ENCODE measurements around the gene IDH3G. TPM values are rescaled to one million over a fixed set of nuclear protein-coding genes. Genes with fewer than 3 reads are reported as not detected.
A peak's percentile ranks its signal among the peaks of the same experiment; 100 is the strongest.
"Not testable (repeated sequence)": the region's sequence is repeated elsewhere in the genome, so short reads cannot be mapped to it uniquely, and the experiment has no call there.

The IDH3G gene
- total RNA-seq, 1 donor from 2014 or later = 49.5 TPM

- H3K27ac Mint-ChIP-seq = no peak overlapping the region
Measured at GRCh38 chrX:153820601-153821000, 26.4 kb upstream of the IDH3G start.

DNA sequence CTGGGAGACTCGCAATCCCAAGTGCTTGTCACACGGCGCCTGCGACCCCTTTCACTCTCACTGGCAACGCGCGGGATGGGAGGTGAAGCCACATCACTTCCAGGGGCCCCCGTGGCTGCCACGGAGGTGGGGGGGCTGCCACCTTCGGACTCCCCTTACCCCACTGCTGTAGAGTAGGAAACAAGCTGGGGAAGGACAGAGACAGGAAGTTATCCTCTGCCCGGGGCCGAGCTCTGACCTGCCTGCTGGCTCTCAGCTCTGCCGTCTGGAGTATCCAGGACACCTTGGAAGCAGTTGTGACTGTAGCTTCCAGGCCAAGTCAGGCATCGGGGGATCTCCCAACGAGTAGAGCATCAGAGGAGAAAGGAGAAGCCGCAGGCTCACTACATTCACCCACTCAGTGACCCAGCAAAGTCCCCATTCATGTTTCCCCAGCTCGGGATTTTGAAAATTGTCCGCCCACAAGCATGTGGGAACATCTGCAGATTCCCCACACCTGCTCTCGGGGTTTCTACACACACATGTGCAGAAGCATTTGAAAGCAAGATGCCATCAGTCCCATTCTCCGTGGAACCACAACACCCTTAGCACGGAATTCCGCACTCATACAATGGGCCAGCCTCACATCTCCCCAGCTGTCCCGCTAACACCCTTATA is 25.3 kb upstream of the IDH3G start:
- H3K4me1 Mint-ChIP-seq (ENCODE audit: low read depth) = no peaks in the 10 kb centered on the region
- no peak for DNase-seq (ENCODE audit: low spot score, unreplicated experiment)
- H3K4me3 Mint-ChIP-seq (ENCODE audit: low read depth) = peak overlapping the region; percentile 61
- TF ChIP-seq, protein P1, sequence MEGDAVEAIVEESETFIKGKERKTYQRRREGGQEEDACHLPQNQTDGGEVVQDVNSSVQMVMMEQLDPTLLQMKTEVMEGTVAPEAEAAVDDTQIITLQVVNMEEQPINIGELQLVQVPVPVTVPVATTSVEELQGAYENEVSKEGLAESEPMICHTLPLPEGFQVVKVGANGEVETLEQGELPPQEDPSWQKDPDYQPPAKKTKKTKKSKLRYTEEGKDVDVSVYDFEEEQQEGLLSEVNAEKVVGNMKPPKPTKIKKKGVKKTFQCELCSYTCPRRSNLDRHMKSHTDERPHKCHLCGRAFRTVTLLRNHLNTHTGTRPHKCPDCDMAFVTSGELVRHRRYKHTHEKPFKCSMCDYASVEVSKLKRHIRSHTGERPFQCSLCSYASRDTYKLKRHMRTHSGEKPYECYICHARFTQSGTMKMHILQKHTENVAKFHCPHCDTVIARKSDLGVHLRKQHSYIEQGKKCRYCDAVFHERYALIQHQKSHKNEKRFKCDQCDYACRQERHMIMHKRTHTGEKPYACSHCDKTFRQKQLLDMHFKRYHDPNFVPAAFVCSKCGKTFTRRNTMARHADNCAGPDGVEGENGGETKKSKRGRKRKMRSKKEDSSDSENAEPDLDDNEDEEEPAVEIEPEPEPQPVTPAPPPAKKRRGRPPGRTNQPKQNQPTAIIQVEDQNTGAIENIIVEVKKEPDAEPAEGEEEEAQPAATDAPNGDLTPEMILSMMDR (IDR thresholded peaks at IDR 0.05; ENCODE audit: unreplicated experiment) = no peak
- H3K27me3 Mint-ChIP-seq = peaks cover 10% of the 10 kb centered on the region
- H3K36me3 Mint-ChIP-seq (ENCODE audit: insufficient read depth) = no peaks in the 10 kb centered on the region
- peaks cover 10% of the 10 kb centered on the region for H3K9me3 Mint-ChIP-seq (ENCODE audit: low read depth)
- H3K27ac Mint-ChIP-seq = no peak overlapping the region

More at GRCh38 chrX:153820601-153821000, 26.4 kb upstream of the IDH3G start:
- Mint-ChIP-seq H3K9me3 (ENCODE audit: low read depth) (peaks cover 3% of the 10 kb centered on the region), H3K36me3 (ENCODE audit: insufficient read depth) (no peaks in the 10 kb centered on the region), H3K4me3 (ENCODE audit: low read depth) (no peak overlapping the region), H3K27me3 (peaks cover 16% of the 10 kb centered on the region), H3K4me1 (ENCODE audit: low read depth) (no peaks in the 10 kb centered on the region)
- TF ChIP-seq, protein P1 (IDR thresholded peaks at IDR 0.05; ENCODE audit: unreplicated experiment) = no peak
- DNase-seq (ENCODE audit: low spot score, unreplicated experiment) = no peak

DNA sequence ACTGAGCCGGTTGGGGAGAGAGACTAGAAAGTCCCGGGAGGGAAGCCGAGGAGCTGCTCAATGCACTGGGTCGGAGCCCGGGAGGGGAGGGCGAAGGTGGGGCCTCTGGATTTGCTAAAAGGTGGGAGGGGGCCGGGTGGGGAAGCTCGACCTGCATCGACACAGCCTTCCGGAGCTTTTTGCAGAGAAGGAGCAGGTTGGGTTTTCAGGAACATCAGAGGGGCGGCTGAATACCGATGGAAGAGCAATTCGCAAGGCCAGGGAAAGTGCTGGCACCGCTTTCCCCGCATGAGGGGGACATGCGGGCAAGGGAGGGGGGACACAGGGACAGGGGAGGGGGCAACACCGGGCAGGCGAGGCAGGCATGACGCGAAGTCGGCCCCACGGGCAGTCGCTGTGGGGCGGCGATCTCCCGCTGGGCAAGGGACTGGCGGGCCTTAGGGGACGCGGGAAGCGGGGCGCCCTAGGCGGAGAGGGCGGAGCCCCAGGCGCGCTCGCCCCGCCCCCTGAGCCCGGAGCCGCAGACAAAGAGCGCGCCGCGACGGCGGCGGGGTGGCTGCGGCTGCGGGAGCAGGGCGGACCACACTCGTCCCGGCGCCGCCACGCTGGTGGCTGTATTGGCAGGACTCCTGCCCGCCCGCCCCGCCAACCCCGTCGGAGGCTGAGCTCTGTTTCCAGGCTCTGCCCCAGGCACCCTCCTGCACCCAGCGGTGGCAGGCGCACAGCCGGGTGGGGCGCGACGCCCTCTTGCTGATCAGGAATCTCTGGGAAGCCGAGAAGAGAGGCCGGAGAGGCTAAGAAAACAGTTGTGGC is 24.6 kb upstream of the IDH3G start:
- Mint-ChIP-seq H3K27ac (no peak overlapping the region), H3K27me3 (peaks cover 8% of the 10 kb centered on the region), H3K36me3 (ENCODE audit: insufficient read depth) (no peaks in the 10 kb centered on the region), H3K4me3 (ENCODE audit: low read depth) (peak overlapping the region; percentile 61), H3K4me1 (ENCODE audit: low read depth) (no peaks in the 10 kb centered on the region), H3K9me3 (ENCODE audit: low read depth) (peaks cover 11% of the 10 kb centered on the region)
- DNase-seq (ENCODE audit: low spot score, unreplicated experiment) = peak; percentile 39
- TF ChIP-seq, protein P1 (IDR thresholded peaks at IDR 0.05; ENCODE audit: unreplicated experiment) = no peak

- H3K36me3 Mint-ChIP-seq (ENCODE audit: insufficient read depth); H3K27me3 Mint-ChIP-seq; DNase-seq (ENCODE audit: low spot score, unreplicated experiment); H3K27ac Mint-ChIP-seq; H3K4me3 Mint-ChIP-seq (ENCODE audit: low read depth); H3K4me1 Mint-ChIP-seq (ENCODE audit: low read depth): not testable (repeated sequence)
- H3K9me3 Mint-ChIP-seq (ENCODE audit: low read depth) = peaks cover 11% of the 10 kb centered on the region
Measured at GRCh38 chrX:153818064-153818463, 23.9 kb upstream of the IDH3G start.

GRCh38 chrX:153816831-153817690 is 22.9 kb upstream of the IDH3G start:
- Mint-ChIP-seq H3K9me3 (ENCODE audit: low read depth) (peaks cover 11% of the 10 kb centered on the region), H3K27me3 (peaks cover 3% of the 10 kb centered on the region), H3K4me1 (ENCODE audit: low read depth) (no peaks in the 10 kb centered on the region), H3K4me3 (ENCODE audit: low read depth) (no peak overlapping the region), H3K27ac (no peak overlapping the region), H3K36me3 (ENCODE audit: insufficient read depth) (no peaks in the 10 kb centered on the region)
- no peak for DNase-seq (ENCODE audit: low spot score, unreplicated experiment)
- TF ChIP-seq, protein P1 (IDR thresholded peaks at IDR 0.05; ENCODE audit: unreplicated experiment) = no peak

All from progenitor cell of endocrine pancreas (in vitro differentiated cells).